Measurements from ENCODE around the gene AMT. TPM values are rescaled to one million over a fixed set of nuclear protein-coding genes. Genes with fewer than 3 reads are reported as not detected.

AMT gene
- total and polyA plus RNA-seq, 2 of the 13 experiments (the other 11 are each of a cell fraction or from before 2014, with no cell fraction given), result 35.3 to 59.0 TPM

DNA sequence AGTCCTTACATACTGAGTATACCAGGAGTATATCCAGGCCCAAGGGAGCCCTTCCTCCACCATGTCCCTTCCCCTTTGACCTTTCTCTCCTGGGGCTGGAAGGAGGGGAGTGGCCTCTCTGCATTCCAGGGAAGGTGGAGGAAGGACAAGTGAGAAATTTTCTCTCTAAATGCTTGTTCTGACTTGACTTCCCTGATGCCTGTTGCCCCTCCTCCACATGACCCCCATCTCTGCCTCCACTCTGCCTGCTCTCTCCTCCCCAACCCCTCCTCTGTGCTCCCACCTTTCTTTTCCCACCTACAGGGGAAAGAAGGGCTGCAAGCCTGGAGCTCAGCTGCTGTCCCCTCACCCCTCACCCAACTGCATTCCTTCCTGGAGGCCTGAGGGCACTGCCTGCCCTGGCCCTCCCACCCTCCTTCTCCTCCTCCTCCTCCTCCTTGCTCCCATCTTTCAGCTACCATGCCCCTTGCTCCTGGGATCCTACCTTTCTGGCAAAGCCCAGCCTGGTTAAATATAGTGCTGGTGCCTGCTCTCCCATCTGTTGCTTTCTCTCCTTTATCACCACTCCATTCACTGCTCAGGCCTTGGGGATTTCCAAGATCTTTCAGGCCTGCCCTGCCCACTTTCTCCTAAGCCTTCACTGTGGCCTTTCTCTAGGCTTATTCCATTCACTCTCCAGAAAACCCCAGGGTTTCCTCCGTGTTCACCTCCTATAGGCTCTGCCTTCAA, 39.3 kb upstream of the AMT start:
- H3K79me2 ChIP-seq (ENCODE audit: insufficient read depth, low read length), result no peaks in the 10 kb centered on the region
- H4K20me1 ChIP-seq (ENCODE audit: insufficient read depth, low read length), result no peaks in the 10 kb centered on the region
- peak overlapping the region in 2 of 3 experiments; percentile 19 to 37; a peak in 2 of 6 replicates for H3K4me3 ChIP-seq (replicated peaks in 1 of 3; ENCODE audit: insufficient read depth in 1 of 3, low read depth in 2 of 3, low read length in 3 of 3)
- no peak for FAIRE-seq
- ChIA-PET POLR2A (interaction anchor here (0.7 to 3.3 kb wide), 6 partner anchors 9 to 103 kb away, joined by 3 to 36 read pairs (median 4); partner anchors contain the start of genes DAG1, GPX1 and NICN1), CTCF (ENCODE audit: low intra/inter-chr PET ratio, low total read pairs) (no interaction called here)
- peak overlapping the region; percentile 73 for H3K4me2 ChIP-seq (ENCODE audit: low read depth, low read length)
- 0 out of 3 replicates have a peak, but pooled peaks have one; percentile 3 for ATAC-seq
- DNase-seq (ENCODE audit: low spot score), result no peak
- BruUV-seq (replicated peaks), result no TSS peak
- no peak overlapping the region for H3K27ac ChIP-seq (ENCODE audit: extremely low read length, insufficient read depth, low read length)
- H3K9me3 ChIP-seq (ENCODE audit: low read length), result no peaks in the 10 kb centered on the region
- intact Hi-C loops (cut with micrococcal nuclease; ENCODE audit: unreplicated experiment) (no loop called here), in situ Hi-C loops (cut with HindIII; ENCODE audit: extremely low pct_ligation_motif_present, low pct_unique_long_range_greater_than_20kb) (no loop called here)
- no peak overlapping the region for H2AFZ ChIP-seq (ENCODE audit: low read length)
- H3K9ac ChIP-seq (ENCODE audit: insufficient read depth, low read depth, low read length), result no peak overlapping the region
- no peaks in the 10 kb centered on the region for H3K27me3 ChIP-seq (ENCODE audit: control insufficient read depth in 1 of 2, insufficient read depth in 2 of 2, low read length in 2 of 2)
- H3K4me1 ChIP-seq (ENCODE audit: insufficient read depth, low read length), result peaks cover 75% of the 10 kb centered on the region
- H3K36me3 ChIP-seq (replicated peaks in 1 of 2; ENCODE audit: control insufficient read depth in 1 of 2, insufficient read depth in 2 of 2, low read length in 2 of 2), result no peaks in the 10 kb centered on the region
- WGBS (ENCODE audit: low lambda C conversion rate), result 3% methylated on average over 1 of the region's 1 CpG
- no peak for TF ChIP-seq NR2F2 (IDR thresholded peaks at IDR 0.05; ENCODE audit: borderline replicate concordance, low read depth)
- TF ChIP-seq SIX4 (CRISPR knock-in tag; IDR thresholded peaks at IDR 0.05), result no peak
- TF ChIP-seq GATAD1 (CRISPR knock-in tag; IDR thresholded peaks at IDR 0.05), result no peak
- TF ChIP-seq, protein P1, sequence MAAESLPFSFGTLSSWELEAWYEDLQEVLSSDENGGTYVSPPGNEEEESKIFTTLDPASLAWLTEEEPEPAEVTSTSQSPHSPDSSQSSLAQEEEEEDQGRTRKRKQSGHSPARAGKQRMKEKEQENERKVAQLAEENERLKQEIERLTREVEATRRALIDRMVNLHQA (CRISPR knock-in tag; IDR thresholded peaks at IDR 0.05), result no peak
- no peak for TF ChIP-seq ZNF24 (IDR thresholded peaks at IDR 0.05)
- TF ChIP-seq, protein P2, sequence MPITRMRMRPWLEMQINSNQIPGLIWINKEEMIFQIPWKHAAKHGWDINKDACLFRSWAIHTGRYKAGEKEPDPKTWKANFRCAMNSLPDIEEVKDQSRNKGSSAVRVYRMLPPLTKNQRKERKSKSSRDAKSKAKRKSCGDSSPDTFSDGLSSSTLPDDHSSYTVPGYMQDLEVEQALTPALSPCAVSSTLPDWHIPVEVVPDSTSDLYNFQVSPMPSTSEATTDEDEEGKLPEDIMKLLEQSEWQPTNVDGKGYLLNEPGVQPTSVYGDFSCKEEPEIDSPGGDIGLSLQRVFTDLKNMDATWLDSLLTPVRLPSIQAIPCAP (CRISPR knock-in tag; IDR thresholded peaks at IDR 0.05; ENCODE audit: low read depth), result no peak
- TF ChIP-seq, protein P3, sequence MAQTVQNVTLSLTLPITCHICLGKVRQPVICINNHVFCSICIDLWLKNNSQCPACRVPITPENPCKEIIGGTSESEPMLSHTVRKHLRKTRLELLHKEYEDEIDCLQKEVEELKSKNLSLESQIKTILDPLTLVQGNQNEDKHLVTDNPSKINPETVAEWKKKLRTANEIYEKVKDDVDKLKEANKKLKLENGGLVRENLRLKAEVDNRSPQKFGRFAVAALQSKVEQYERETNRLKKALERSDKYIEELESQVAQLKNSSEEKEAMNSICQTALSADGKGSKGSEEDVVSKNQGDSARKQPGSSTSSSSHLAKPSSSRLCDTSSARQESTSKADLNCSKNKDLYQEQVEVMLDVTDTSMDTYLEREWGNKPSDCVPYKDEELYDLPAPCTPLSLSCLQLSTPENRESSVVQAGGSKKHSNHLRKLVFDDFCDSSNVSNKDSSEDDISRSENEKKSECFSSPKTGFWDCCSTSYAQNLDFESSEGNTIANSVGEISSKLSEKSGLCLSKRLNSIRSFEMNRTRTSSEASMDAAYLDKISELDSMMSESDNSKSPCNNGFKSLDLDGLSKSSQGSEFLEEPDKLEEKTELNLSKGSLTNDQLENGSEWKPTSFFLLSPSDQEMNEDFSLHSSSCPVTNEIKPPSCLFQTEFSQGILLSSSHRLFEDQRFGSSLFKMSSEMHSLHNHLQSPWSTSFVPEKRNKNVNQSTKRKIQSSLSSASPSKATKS (CRISPR knock-in tag; IDR thresholded peaks at IDR 0.05), result no peak
- TF ChIP-seq ESRRA (CRISPR knock-in tag; IDR thresholded peaks at IDR 0.05; ENCODE audit: low read depth), result no peak
- TF ChIP-seq ZSCAN31 (CRISPR knock-in tag; IDR thresholded peaks at IDR 0.05; ENCODE audit: low read depth), result no peak
- TF ChIP-seq ZNF556 (CRISPR knock-in tag; IDR thresholded peaks at IDR 0.05; ENCODE audit: borderline replicate concordance), result no peak
- TF ChIP-seq ZNF263 (CRISPR knock-in tag; IDR thresholded peaks at IDR 0.05), result 0 out of 2 replicates have a peak, but pooled peaks have one; percentile 14
- peak; percentile 51 for TF ChIP-seq NR2F6 (IDR thresholded peaks at IDR 0.05)
- 0 out of 2 replicates have a peak, but pooled peaks have one; percentile 45 for TF ChIP-seq NR2F6 (CRISPR knock-in tag; IDR thresholded peaks at IDR 0.05)
- TF ChIP-seq, protein P4, sequence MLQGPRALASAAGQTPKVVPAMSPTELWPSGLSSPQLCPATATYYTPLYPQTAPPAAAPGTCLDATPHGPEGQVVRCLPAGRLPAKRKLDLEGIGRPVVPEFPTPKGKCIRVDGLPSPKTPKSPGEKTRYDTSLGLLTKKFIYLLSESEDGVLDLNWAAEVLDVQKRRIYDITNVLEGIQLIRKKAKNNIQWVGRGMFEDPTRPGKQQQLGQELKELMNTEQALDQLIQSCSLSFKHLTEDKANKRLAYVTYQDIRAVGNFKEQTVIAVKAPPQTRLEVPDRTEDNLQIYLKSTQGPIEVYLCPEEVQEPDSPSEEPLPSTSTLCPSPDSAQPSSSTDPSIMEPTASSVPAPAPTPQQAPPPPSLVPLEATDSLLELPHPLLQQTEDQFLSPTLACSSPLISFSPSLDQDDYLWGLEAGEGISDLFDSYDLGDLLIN (CRISPR knock-in tag; IDR thresholded peaks at IDR 0.05; ENCODE audit: borderline replicate concordance), result no peak
- TF ChIP-seq, protein P5, sequence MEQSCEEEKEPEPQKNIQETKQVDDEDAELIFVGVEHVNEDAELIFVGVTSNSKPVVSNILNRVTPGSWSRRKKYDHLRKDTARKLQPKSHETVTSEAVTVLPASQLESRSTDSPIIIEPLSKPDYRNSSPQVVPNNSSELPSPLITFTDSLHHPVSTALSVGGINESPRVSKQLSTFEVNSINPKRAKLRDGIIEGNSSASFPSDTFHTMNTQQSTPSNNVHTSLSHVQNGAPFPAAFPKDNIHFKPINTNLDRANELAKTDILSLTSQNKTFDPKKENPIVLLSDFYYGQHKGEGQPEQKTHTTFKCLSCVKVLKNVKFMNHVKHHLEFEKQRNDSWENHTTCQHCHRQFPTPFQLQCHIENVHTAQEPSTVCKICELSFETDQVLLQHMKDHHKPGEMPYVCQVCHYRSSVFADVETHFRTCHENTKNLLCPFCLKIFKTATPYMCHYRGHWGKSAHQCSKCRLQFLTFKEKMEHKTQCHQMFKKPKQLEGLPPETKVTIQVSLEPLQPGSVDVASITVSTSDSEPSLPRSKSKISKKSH (CRISPR knock-in tag; IDR thresholded peaks at IDR 0.05; ENCODE audit: borderline replicate concordance), result no peak
- TF ChIP-seq, protein P6, sequence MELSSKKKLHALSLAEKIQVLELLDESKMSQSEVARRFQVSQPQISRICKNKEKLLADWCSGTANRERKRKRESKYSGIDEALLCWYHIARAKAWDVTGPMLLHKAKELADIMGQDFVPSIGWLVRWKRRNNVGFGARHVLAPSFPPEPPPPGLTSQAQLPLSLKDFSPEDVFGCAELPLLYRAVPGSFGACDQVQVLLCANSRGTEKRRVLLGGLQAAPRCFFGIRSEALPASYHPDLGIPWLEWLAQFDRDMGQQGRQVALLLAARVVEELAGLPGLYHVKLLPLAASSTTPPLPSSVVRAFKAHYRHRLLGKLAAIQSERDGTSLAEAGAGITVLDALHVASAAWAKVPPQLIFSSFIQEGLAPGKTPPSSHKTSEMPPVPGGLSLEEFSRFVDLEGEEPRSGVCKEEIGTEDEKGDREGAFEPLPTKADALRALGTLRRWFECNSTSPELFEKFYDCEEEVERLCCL (CRISPR knock-in tag; IDR thresholded peaks at IDR 0.05; ENCODE audit: borderline replicate concordance), result no peak
- TF ChIP-seq SP4 (CRISPR knock-in tag; IDR thresholded peaks at IDR 0.05), result 0 out of 2 replicates have a peak, but pooled peaks have one; percentile 21

Data from HepG2 (cell line).